Measurements from ENCODE around the gene RPS18.
A peak's percentile ranks its signal among the peaks of the same experiment; 100 is the strongest.
"Not testable (repeated sequence)": the region's sequence is repeated elsewhere in the genome, so short reads cannot be mapped to it uniquely, and the experiment has no call there.

The RPS18 gene

DNA sequence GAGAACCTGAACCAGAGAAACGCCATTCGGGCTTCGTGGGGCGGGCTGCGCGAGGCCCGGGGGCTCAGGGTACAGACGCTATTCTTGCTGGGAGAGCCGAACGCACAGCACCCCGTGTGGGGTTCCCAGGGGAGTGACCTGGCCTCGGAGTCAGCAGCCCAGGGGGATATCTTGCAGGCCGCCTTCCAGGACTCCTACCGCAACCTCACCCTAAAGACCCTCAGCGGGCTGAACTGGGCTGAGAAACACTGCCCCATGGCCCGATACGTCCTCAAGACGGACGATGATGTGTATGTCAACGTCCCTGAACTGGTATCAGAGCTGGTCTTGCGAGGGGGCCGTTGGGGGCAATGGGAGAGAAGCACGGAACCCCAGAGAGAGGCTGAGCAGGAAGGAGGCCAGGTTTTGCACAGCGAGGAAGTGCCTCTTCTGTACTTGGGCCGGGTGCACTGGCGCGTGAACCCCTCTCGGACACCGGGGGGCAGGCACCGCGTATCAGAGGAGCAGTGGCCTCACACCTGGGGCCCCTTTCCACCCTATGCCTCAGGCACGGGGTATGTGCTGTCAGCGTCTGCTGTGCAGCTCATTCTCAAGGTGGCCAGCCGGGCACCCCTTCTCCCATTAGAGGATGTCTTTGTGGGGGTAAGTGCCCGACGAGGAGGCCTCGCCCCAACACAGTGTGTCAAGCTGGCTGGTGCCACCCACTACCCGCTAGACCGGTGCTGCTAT lies 6.0 kb downstream of the RPS18 start:
- TF ChIP-seq, protein P1, sequence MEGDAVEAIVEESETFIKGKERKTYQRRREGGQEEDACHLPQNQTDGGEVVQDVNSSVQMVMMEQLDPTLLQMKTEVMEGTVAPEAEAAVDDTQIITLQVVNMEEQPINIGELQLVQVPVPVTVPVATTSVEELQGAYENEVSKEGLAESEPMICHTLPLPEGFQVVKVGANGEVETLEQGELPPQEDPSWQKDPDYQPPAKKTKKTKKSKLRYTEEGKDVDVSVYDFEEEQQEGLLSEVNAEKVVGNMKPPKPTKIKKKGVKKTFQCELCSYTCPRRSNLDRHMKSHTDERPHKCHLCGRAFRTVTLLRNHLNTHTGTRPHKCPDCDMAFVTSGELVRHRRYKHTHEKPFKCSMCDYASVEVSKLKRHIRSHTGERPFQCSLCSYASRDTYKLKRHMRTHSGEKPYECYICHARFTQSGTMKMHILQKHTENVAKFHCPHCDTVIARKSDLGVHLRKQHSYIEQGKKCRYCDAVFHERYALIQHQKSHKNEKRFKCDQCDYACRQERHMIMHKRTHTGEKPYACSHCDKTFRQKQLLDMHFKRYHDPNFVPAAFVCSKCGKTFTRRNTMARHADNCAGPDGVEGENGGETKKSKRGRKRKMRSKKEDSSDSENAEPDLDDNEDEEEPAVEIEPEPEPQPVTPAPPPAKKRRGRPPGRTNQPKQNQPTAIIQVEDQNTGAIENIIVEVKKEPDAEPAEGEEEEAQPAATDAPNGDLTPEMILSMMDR (IDR thresholded peaks at IDR 0.05; ENCODE audit: low read depth, low read length), result no peak
- DNase-seq (ENCODE audit: low read depth in 2 of 2), result no peak
- H3K4me3 ChIP-seq (replicated peaks in 1 of 2; ENCODE audit: low read depth in 2 of 2, low read length in 2 of 2), result peak overlapping the region; percentile 46 to 58

DNA sequence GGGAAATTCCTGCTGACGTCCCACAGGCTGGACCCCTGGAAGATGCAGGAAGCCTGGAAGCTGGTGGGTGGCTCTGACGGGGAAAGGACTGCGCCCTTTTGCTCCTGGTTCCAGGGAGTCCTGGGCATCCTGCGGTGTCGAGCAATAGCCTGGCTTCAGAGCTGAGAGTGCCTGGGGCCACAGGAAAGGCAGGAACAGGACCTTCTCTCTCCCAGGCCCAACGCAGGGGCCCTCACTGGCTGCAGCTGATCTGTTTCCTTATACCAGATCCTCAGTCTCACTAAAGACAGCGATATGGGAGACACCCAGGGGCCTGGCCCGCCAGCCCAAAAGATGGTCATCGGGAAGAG lies 6.5 kb downstream of the RPS18 start:
- H3K4me3 ChIP-seq (replicated peaks in 1 of 2; ENCODE audit: low read depth in 2 of 2, low read length in 2 of 2), result no peak overlapping the region
- DNase-seq (ENCODE audit: low read depth in 2 of 2), result no peak
- TF ChIP-seq, protein P1 (IDR thresholded peaks at IDR 0.05; ENCODE audit: low read depth, low read length), result no peak

DNA sequence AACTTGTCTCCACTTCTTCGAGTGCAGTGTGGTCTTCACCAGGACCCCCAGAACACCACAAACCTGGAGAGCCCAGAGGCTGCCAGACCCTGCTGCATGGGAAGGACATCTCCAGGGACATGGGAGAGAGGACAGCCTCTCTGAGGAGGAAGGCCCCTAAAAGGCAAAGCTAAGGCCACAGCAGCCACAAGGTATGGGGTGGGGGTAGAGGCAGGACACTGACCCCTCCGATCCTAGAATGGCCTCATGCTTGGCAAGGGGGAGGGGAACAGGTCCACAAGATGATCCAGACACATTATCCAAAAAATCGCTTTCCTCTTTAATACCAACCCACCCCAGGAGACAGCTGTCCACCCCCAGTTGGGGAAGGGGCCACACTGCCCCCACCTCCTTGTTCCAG lies 6.9 kb downstream of the RPS18 start:
- TF ChIP-seq, protein P1 (IDR thresholded peaks at IDR 0.05; ENCODE audit: low read depth, low read length), result no peak
- H3K4me3 ChIP-seq (replicated peaks in 1 of 2; ENCODE audit: low read depth in 2 of 2, low read length in 2 of 2), result no peak overlapping the region
- no peak for DNase-seq (ENCODE audit: low read depth in 2 of 2)

DNA sequence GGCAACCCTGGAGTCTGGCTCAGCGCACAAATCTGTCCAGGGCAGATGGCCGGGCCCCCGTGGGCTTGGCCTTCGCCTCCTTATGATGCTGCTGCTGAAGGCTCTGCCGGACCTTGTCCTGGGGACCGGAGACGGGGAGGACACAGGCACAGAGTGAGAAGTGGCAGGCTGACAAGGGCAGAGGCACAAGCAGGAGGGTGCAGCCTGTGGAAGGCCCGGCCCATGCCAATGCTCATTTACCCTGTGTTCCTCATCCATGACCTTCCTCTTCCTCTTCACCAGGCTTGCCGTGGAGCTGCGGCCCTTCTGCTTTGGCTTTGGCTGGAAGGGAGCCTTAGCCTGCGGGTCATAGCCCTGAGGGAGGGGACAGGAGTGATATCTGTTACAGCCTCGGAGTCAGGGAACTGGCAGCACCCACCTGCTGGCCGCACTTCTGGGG lies 7.4 kb downstream of the RPS18 start:
- no peak for DNase-seq (ENCODE audit: low read depth in 2 of 2)
- TF ChIP-seq, protein P1 (IDR thresholded peaks at IDR 0.05; ENCODE audit: low read depth, low read length), result no peak
- H3K4me3 ChIP-seq (replicated peaks in 1 of 2; ENCODE audit: low read depth in 2 of 2, low read length in 2 of 2), result no peak overlapping the region

DNA sequence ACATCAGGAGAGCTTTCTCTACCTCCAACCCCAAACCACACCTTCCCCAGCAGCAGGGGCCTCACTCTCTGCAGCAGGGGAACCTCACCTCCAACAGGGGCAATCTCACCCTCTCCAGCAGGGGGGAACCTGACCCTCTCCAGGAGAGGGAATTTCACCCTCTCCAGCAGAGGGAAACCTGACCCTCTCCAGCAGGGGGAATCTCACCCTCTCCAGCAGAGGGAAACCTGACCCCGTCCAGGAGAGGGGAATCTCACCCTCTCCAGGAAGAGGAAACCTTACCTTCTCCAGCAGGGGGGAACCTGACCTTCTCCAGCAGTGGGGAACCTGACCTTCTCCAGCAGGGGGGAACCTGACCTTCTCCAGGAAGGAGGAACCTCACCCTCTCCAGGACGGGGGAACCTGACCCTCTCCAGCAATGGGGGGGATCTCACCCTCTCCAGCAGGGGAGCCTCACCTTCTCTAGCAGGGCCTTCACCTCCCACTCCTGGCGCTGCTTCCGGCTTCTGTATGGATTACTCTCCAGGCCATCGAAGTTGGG lies 8.2 kb downstream of the RPS18 start:
- DNase-seq (ENCODE audit: low read depth in 2 of 2), result peak; percentile 53 to 58
- no peak overlapping the region for H3K4me3 ChIP-seq (replicated peaks in 1 of 2; ENCODE audit: low read depth in 2 of 2, low read length in 2 of 2)
- TF ChIP-seq, protein P1 (IDR thresholded peaks at IDR 0.05; ENCODE audit: low read depth, low read length), result peak; percentile 66

DNA sequence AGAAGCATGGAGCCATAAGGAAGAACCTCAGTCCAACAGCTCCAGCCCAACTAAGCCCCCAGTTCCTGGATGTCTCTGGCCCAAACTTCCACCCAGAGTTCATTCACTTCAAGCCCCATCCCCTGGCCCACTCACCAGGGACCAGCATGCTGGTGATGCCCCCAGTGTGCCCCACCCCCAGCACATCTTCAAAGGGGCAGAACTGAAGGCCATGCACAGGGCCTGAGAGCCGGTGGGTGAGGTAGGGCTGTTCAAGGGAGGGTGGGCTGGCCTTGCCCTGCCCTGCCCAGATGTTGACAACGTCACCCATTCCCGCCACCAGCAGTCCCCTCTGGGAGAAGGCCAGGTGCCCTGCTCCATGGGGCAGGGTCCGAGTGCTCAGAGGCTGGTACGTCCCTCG lies 8.7 kb downstream of the RPS18 start:
- DNase-seq (ENCODE audit: low read depth in 2 of 2), result no peak
- TF ChIP-seq, protein P1 (IDR thresholded peaks at IDR 0.05; ENCODE audit: low read depth, low read length), result no peak
- H3K4me3 ChIP-seq (replicated peaks in 1 of 2; ENCODE audit: low read depth in 2 of 2, low read length in 2 of 2), result no peak overlapping the region

DNA sequence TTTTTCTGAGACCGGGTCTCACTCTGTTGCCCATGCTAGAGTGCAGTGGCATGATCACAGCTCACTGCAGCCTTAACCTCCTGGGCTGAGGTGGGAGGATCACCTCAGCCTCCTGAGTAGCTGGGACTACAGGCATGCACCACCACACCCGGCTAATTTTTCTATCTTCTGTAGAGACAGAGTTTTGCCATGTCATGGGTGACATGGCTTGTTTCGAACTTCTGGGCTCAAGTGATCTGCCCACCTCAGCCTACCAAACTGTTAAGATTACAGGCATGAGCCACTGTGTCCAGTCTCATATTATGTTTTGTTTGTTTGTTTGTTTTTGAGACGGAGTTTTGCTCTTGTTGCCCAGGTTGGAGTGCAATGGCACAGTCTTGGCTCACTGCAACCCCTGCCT lies 13.3 kb downstream of the RPS18 start:
- DNase-seq (ENCODE audit: low read depth in 2 of 2); H3K4me3 ChIP-seq (replicated peaks in 1 of 2; ENCODE audit: low read depth in 2 of 2, low read length in 2 of 2): not testable (repeated sequence)

Measured in cardiac fibroblast (primary cell).